HEK293 (cell line): ENCODE measurements around the gene RCSD1.

ENCODE experiments used
- CTCF ChIP-seq: fragments of 450-650 bp; formaldehyde crosslinking; IDR thresholded peaks from 2 replicates; pipeline ENCODE4 v1.5.1; 2016; ENCODE audit warnings: missing biosample characterization, missing genetic modification characterization
- HOXA7 ChIP-seq: sonication (generic); formaldehyde crosslinking; IDR thresholded peaks from 2 replicates; pipeline ENCODE4 v1.8.1; 2022; ENCODE audit warnings: missing genetic modification reagents, borderline replicate concordance
- KLF16 ChIP-seq: fragments of 450-650 bp; formaldehyde crosslinking; IDR thresholded peaks from 2 replicates; pipeline ENCODE4 v1.5.1; 2017; ENCODE audit warnings: missing biosample characterization, missing genetic modification characterization
- PRDM10 ChIP-seq: fragments of 450-650 bp; formaldehyde crosslinking; IDR thresholded peaks from 2 replicates; pipeline ENCODE4 v1.5.1; 2016; ENCODE audit warnings: missing biosample characterization, missing genetic modification characterization
- REST ChIP-seq: fragments of 450-650 bp; formaldehyde crosslinking; IDR thresholded peaks from 2 replicates; pipeline ENCODE4 v1.5.1; 2016; ENCODE audit warnings: missing biosample characterization, missing genetic modification characterization
- YY1 ChIP-seq: fragments of 450-650 bp; formaldehyde crosslinking; IDR thresholded peaks from 2 replicates; pipeline ENCODE4 v1.5.1; 2018; ENCODE audit warnings: missing biosample characterization, missing genetic modification characterization
- ZNF514 ChIP-seq: fragments of 450-650 bp; formaldehyde crosslinking; IDR thresholded peaks from 2 replicates; pipeline ENCODE4 v1.5.1; 2016; ENCODE audit warnings: missing biosample characterization, missing genetic modification characterization
- ZNF521 ChIP-seq: fragments of 450-650 bp; formaldehyde crosslinking; IDR thresholded peaks from 2 replicates; pipeline ENCODE4 v1.5.1; 2017; ENCODE audit warnings: missing biosample characterization, mild to moderate bottlenecking, missing genetic modification characterization

GRCh38 chr1:167723707-167724323 lies 93.8 kb downstream of the RCSD1 start:
- TF ChIP-seq CTCF (tag by site-specific recombination) (no peak), ZNF521 (tag by site-specific recombination) (no peak), REST (tag by site-specific recombination) (no peak), KLF16 (tag by site-specific recombination) (no peak), YY1 (no peak), ZNF514 (no peak), PRDM10 (tag by site-specific recombination) (no peak), HOXA7 (CRISPR knock-in tag) (no peak)
